Gastroesophageal sphincter (tissue), 3 donors: ENCODE results near the gene MYL10.

ENCODE experiments used
- CTCF ChIP-seq, 4 experiments: fragments of 200-600 bp in 2 of 4; fragments of 450-650 bp in 2 of 4; sonication (generic) in 1 of 4; IDR thresholded peaks; one replicate each; pipeline ENCODE4 v1.5.1; 2017 to 2019; ENCODE audit warnings: antibody characterized with exemption in 4 of 4, mild to moderate bottlenecking in 2 of 4, moderate library complexity in 2 of 4
- POLR2A ChIP-seq, 2 donors: fragments of 450-650 bp; IDR thresholded peaks; one replicate each; pipeline ENCODE4 v1.6.1; 2017; ENCODE audit warnings: antibody characterized with exemption in 2 of 2, mild to moderate bottlenecking in 2 of 2, moderate library complexity in 1 of 2
- POLR2AphosphoS5 ChIP-seq: sonication (generic); formaldehyde crosslinking; IDR thresholded peaks from one replicate; pipeline ENCODE4 v1.6.1; 2017; ENCODE audit warnings: antibody characterized with exemption

- TF ChIP-seq POLR2A (IDR thresholded peaks at IDR 0.05) (no peak), CTCF (IDR thresholded peaks at IDR 0.05) (no peak), POLR2AphosphoS5 (no peak)
Measured at GRCh38 chr7:101598422-101598985, 30.6 kb downstream of the MYL10 start.
